DND-41 (cell line): ENCODE measurements around the gene TACC3.
A peak's percentile ranks its signal among the peaks of the same experiment; 100 is the strongest.

Source experiments
- ATAC-seq: fragments of 200-7000 bp; cut with Tn5 transposase; 3 replicates; pipeline ENCODE4 v1.9.1; 2021; ENCODE audit warnings: low read depth; ENCODE audit not compliant: insufficient read depth
- DNase-seq: peaks from one replicate; pipeline ENCODE4 v3.0.0-alpha.2; 2020
- H2AFZ ChIP-seq: 2 replicates; pipeline ENCODE4 v1.6.0; 2012; ENCODE audit warnings: low read depth, low read length
- H3K27ac ChIP-seq: 2 replicates; pipeline ENCODE4 v1.5.1; 2012; ENCODE audit warnings: low read length, inconsistent platforms
- H3K27me3 ChIP-seq: fragments of 200-600 bp; sonication (generic); 2 replicates; pipeline ENCODE4 v1.6.0; 2012; ENCODE audit warnings: low read length, mild to moderate bottlenecking, inconsistent platforms; ENCODE audit not compliant: insufficient read depth, poor library complexity
- H3K36me3 ChIP-seq: 2 replicates; pipeline ENCODE4 v1.5.1; 2012; ENCODE audit warnings: low read length, inconsistent platforms; ENCODE audit not compliant: insufficient read depth
- H3K4me1 ChIP-seq: 2 replicates; pipeline ENCODE4 v1.5.1; 2012; ENCODE audit warnings: mild to moderate bottlenecking, low read length; ENCODE audit not compliant: insufficient read depth
- H3K4me2 ChIP-seq: 2 replicates; pipeline ENCODE4 v1.6.0; 2012; ENCODE audit warnings: mild to moderate bottlenecking, moderate library complexity, low read length, inconsistent platforms; ENCODE audit not compliant: insufficient read depth
- H3K4me3 ChIP-seq, 2 experiments: fragments of 200-600 bp in 1 of 2; shearing (Covaris generic) in 1 of 2; 2 replicates each; pipeline ENCODE4 v1.5.1; 2012 to 2016; ENCODE audit warnings: inconsistent platforms in 2 of 2, low read length in 2 of 2, mild to moderate bottlenecking in 2 of 2, low read depth in 1 of 2, moderate library complexity in 1 of 2
- H3K79me2 ChIP-seq: 2 replicates; pipeline ENCODE4 v1.6.0; 2012; ENCODE audit warnings: low read length, inconsistent platforms; ENCODE audit not compliant: insufficient read depth
- H3K9ac ChIP-seq: 2 replicates; pipeline ENCODE4 v1.6.0; 2012; ENCODE audit warnings: low read depth, mild to moderate bottlenecking, inconsistent platforms, low read length, moderate library complexity
- H3K9me3 ChIP-seq: 2 replicates; pipeline ENCODE4 v1.5.1; 2012; ENCODE audit warnings: low read length, moderate library complexity, mild to moderate bottlenecking, inconsistent platforms; ENCODE audit not compliant: insufficient read depth, severe bottlenecking
- H4K20me1 ChIP-seq: 2 replicates; pipeline ENCODE4 v1.6.0; 2012; ENCODE audit warnings: low read length; ENCODE audit not compliant: insufficient read depth
- EZH2 ChIP-seq: IDR thresholded peaks from 3 replicates; pipeline ENCODE4 v1.6.1; 2012; ENCODE audit warnings: borderline replicate concordance, low read depth, mild to moderate bottlenecking, moderate library complexity, low read length, inconsistent platforms; ENCODE audit not compliant: severe bottlenecking
- TF ChIP-seq, protein P1 (sequence below): IDR thresholded peaks from 2 replicates; pipeline ENCODE4 v1.5.1; 2012; ENCODE audit warnings: borderline replicate concordance, low read length, moderate library complexity, mild to moderate bottlenecking; ENCODE audit not compliant: poor library complexity, severe bottlenecking; ENCODE audit errors: extremely low read depth

TACC3 gene

DNA sequence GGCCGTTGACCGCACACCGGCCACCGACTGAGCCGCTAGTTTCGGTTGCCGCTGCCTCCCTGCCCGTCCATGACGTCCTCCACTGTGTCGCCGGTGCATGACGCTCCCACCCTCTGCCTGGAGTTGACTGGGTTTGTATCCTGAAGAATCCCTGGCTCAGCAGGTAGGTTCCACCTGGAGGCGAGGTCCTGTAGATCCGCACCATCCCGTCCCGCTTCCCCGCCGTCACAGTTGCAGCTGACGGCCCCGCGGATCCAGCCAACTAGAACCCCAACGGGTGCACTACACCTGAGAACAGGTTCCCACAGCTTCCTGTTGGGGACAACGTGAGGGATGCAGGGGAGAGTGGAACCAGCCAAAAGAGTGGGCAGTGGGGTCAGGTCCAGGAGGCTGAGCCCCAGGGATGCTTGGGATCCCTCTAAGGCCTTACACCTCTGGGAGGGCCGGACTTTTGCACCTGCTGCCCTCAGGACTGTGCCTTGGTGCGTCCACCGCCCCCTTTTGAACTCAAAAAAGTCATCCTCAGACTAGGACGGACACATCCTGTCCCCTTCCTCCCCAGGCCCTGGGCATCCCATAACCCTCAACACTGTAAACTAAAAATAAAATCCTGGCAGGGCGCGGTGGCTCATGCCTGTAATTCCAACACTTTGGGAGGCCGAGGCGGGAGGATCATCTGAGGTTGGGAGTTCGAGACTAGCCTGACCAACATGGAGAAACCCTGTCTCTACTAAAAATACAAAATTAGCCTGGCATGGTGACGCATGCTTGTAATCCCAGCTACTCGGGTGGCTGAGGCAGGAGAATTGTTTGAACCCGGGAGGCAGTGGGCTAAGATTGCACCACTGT is 8.1 kb upstream of the TACC3 start:
- peaks cover 84% of the 10 kb centered on the region for H3K4me1 ChIP-seq
- no peak for TF ChIP-seq EZH2
- TF ChIP-seq, protein P1, sequence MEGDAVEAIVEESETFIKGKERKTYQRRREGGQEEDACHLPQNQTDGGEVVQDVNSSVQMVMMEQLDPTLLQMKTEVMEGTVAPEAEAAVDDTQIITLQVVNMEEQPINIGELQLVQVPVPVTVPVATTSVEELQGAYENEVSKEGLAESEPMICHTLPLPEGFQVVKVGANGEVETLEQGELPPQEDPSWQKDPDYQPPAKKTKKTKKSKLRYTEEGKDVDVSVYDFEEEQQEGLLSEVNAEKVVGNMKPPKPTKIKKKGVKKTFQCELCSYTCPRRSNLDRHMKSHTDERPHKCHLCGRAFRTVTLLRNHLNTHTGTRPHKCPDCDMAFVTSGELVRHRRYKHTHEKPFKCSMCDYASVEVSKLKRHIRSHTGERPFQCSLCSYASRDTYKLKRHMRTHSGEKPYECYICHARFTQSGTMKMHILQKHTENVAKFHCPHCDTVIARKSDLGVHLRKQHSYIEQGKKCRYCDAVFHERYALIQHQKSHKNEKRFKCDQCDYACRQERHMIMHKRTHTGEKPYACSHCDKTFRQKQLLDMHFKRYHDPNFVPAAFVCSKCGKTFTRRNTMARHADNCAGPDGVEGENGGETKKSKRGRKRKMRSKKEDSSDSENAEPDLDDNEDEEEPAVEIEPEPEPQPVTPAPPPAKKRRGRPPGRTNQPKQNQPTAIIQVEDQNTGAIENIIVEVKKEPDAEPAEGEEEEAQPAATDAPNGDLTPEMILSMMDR = no peak
- peak overlapping the region; percentile 95 for H3K27ac ChIP-seq
- DNase-seq (no peak), ATAC-seq (peak; percentile 2; the same call in 2 of the 3 replicates)
- peak overlapping the region; percentile 82 for H3K4me2 ChIP-seq
- H3K4me3 ChIP-seq = peak overlapping the region; percentile 72 to 88
- H3K36me3 ChIP-seq = peaks cover 89% of the 10 kb centered on the region
- H3K79me2 ChIP-seq = peaks cover 99% of the 10 kb centered on the region
- H4K20me1 ChIP-seq = peaks cover 72% of the 10 kb centered on the region
- no peaks in the 10 kb centered on the region for H3K27me3 ChIP-seq
- peak overlapping the region; percentile 80 for H3K9ac ChIP-seq
- H2AFZ ChIP-seq = peak overlapping the region; percentile 70
- no peaks in the 10 kb centered on the region for H3K9me3 ChIP-seq

- Histone ChIP-seq H3K36me3 (peaks cover 84% of the 10 kb centered on the region), H3K9me3 (no peaks in the 10 kb centered on the region), H3K4me3 (peak overlapping the region; percentile 72 to 88; a peak in 3 of 4 replicates), H3K4me2 (peak overlapping the region; percentile 82), H3K79me2 (peaks cover 98% of the 10 kb centered on the region), H3K27me3 (no peaks in the 10 kb centered on the region), H3K27ac (peak overlapping the region; percentile 95), H3K9ac (peak overlapping the region; percentile 80), H4K20me1 (peaks cover 68% of the 10 kb centered on the region), H3K4me1 (peaks cover 82% of the 10 kb centered on the region), H2AFZ (no peak overlapping the region)
- TF ChIP-seq, protein P1 = no peak
- no peak for TF ChIP-seq EZH2
- ATAC-seq (no peak), DNase-seq (no peak)
Measured at GRCh38 chr4:1714303-1715001, 6.9 kb upstream of the TACC3 start.

GRCh38 chr4:1715002-1715758 is 6.1 kb upstream of the TACC3 start:
- peak overlapping the region; percentile 80 for H3K9ac ChIP-seq
- peak overlapping the region in 1 of 2 experiments; percentile 88; a peak in 2 of 4 replicates for H3K4me3 ChIP-seq
- peaks cover 98% of the 10 kb centered on the region for H3K79me2 ChIP-seq
- H3K36me3 ChIP-seq = peaks cover 77% of the 10 kb centered on the region
- H3K27ac ChIP-seq = peak overlapping the region; percentile 34; the same call in 1 of the 2 replicates
- TF ChIP-seq, protein P1 = no peak
- no peak for TF ChIP-seq EZH2
- peaks cover 68% of the 10 kb centered on the region for H4K20me1 ChIP-seq
- peak overlapping the region; percentile 82 for H3K4me2 ChIP-seq
- H3K27me3 ChIP-seq = no peaks in the 10 kb centered on the region
- ATAC-seq (no peak), DNase-seq (no peak)
- H3K4me1 ChIP-seq = peaks cover 82% of the 10 kb centered on the region
- no peak overlapping the region for H2AFZ ChIP-seq
- no peaks in the 10 kb centered on the region for H3K9me3 ChIP-seq
